OCI-LY7 (cell line): Measurements from ENCODE around the gene SGPL1. TPM values are rescaled to one million over a fixed set of nuclear protein-coding genes. Genes with fewer than 3 reads are reported as not detected.

Experiments
- BruUV-seq: library from RNA; stranded (reverse); fragments of 400-500 nt; replicated peaks from 2 replicates; lab custom pipeline; 2021; lab: Mats Ljungman, UMichigan
- CTCF ChIA-PET: fragments of 300-600 bp; sonication (Branson Sonifier 250); formaldehyde crosslinking; loops from one replicate; lab custom pipeline; 2022; ENCODE audit warnings: antibody characterized with exemption; ENCODE audit not compliant: unreplicated experiment; lab: Charles Lee
- POLR2A ChIA-PET: fragments of 300-600 bp; sonication (Branson Sonifier 250); formaldehyde crosslinking; loops from one replicate; lab custom pipeline; 2022; ENCODE audit warnings: antibody characterized with exemption; lab: Charles Lee
- DNase-seq: peaks from one replicate; pipeline ENCODE4 v3.0.0-alpha.2; 2015; ENCODE audit warnings: low spot score
- H2AFZ ChIP-seq: fragments of 200-600 bp; sonication (generic), shearing (Covaris generic); 2 replicates; pipeline ENCODE4 v1.6.1; 2014; ENCODE audit warnings: mild to moderate bottlenecking, antibody characterized with exemption, low read length, moderate library complexity
- H3K27ac ChIP-seq: fragments of 200-600 bp; sonication (generic); 2 replicates; pipeline ENCODE4 v1.5.1; 2014; ENCODE audit warnings: mixed run types, low read depth, mild to moderate bottlenecking, moderate library complexity, low read length, inconsistent platforms; ENCODE audit not compliant: poor library complexity, severe bottlenecking
- H3K36me3 ChIP-seq: fragments of 200-600 bp; sonication (generic); 2 replicates; pipeline ENCODE4 v1.6.1; 2014; ENCODE audit warnings: mild to moderate bottlenecking, antibody characterized with exemption, low read length, moderate library complexity, mixed read lengths; ENCODE audit not compliant: insufficient read depth
- H3K4me1 ChIP-seq: fragments of 200-600 bp; sonication (generic); 2 replicates; pipeline ENCODE4 v1.5.1; 2014; ENCODE audit warnings: mild to moderate bottlenecking, low read length; ENCODE audit not compliant: insufficient read depth, poor library complexity, severe bottlenecking
- H3K4me2 ChIP-seq: fragments of 200-600 bp; sonication (generic); 2 replicates; pipeline ENCODE4 v1.6.1; 2014; ENCODE audit warnings: mild to moderate bottlenecking, low read length
- H3K4me3 ChIP-seq: fragments of 200-600 bp; sonication (generic); 2 replicates; pipeline ENCODE4 v1.5.1; 2014; ENCODE audit warnings: mild to moderate bottlenecking, low read depth, low read length; ENCODE audit not compliant: poor library complexity, severe bottlenecking
- H3K79me2 ChIP-seq: fragments of 200-600 bp; sonication (generic); 2 replicates; pipeline ENCODE4 v1.6.1; 2016; ENCODE audit warnings: low read depth, mild to moderate bottlenecking, low read length, moderate library complexity, mixed read lengths; ENCODE audit not compliant: insufficient read depth
- H3K9me2 ChIP-seq: fragments of 200-600 bp; sonication (generic); 2 replicates; pipeline ENCODE4 v1.6.1; 2016; ENCODE audit warnings: mild to moderate bottlenecking, low read length, mixed read lengths; ENCODE audit not compliant: insufficient read depth
- H3K9me3 ChIP-seq: fragments of 200-600 bp; sonication (generic); 2 replicates; pipeline ENCODE4 v1.6.1; 2014; ENCODE audit warnings: mild to moderate bottlenecking, mixed run types, low read length, mixed read lengths
- H4K20me1 ChIP-seq: fragments of 200-600 bp; sonication (generic); 2 replicates; pipeline ENCODE4 v1.6.1; 2014; ENCODE audit warnings: mild to moderate bottlenecking, antibody characterized with exemption, low read length, moderate library complexity, mixed read lengths; ENCODE audit not compliant: insufficient read depth
- EZH2phosphoT487 ChIP-seq: fragments of 200-600 bp; sonication (generic); IDR thresholded peaks from 2 replicates; pipeline ENCODE4 v1.6.1; 2018; ENCODE audit warnings: low read depth, borderline replicate concordance, mild to moderate bottlenecking, mixed run types, antibody characterized with exemption, low read length, moderate library complexity, mixed read lengths
- intact Hi-C: fragments of 100-400 bp; cut with micrococcal nuclease; formaldehyde crosslinking; loops from one replicate; pipeline ENCODE4 v1.10.0; 2022; ENCODE audit not compliant: unreplicated experiment
- total RNA-seq, 2 experiments: library from RNA; depleted of rRNA in 1 of 2; stranded (reverse); fragments of >200 nt in 1 of 2; shearing (Covaris generic) in 1 of 2; gene quantifications; 2 replicates each; pipeline ENCODE4 v1.2.3, GENCODE V29; 2014 to 2022
- TF ChIP-seq, protein P1 (sequence below): fragments of 200-600 bp; sonication (generic); conservative IDR thresholded peaks from 2 replicates; pipeline ENCODE4 v1.5.1; 2014; ENCODE audit warnings: mild to moderate bottlenecking, antibody characterized with exemption, low read length, moderate library complexity, mixed read lengths

SGPL1 gene
- total RNA-seq, 2 experiments from 2014 or later = 11.7 to 25.1 TPM

GRCh38 chr10:70776455-70777005, 39.2 kb upstream of the SGPL1 start:
- Histone ChIP-seq H3K9me2 (no peaks in the 10 kb centered on the region), H3K9me3 (no peaks in the 10 kb centered on the region), H4K20me1 (no peaks in the 10 kb centered on the region), H3K4me1 (no peaks in the 10 kb centered on the region), H3K79me2 (no peaks in the 10 kb centered on the region), H2AFZ (no peak overlapping the region), H3K36me3 (no peaks in the 10 kb centered on the region), H3K4me2 (no peak overlapping the region), H3K4me3 (no peak overlapping the region), H3K27ac (no peak overlapping the region)
- CTCF ChIA-PET = no interaction called here
- TF ChIP-seq, protein P1, sequence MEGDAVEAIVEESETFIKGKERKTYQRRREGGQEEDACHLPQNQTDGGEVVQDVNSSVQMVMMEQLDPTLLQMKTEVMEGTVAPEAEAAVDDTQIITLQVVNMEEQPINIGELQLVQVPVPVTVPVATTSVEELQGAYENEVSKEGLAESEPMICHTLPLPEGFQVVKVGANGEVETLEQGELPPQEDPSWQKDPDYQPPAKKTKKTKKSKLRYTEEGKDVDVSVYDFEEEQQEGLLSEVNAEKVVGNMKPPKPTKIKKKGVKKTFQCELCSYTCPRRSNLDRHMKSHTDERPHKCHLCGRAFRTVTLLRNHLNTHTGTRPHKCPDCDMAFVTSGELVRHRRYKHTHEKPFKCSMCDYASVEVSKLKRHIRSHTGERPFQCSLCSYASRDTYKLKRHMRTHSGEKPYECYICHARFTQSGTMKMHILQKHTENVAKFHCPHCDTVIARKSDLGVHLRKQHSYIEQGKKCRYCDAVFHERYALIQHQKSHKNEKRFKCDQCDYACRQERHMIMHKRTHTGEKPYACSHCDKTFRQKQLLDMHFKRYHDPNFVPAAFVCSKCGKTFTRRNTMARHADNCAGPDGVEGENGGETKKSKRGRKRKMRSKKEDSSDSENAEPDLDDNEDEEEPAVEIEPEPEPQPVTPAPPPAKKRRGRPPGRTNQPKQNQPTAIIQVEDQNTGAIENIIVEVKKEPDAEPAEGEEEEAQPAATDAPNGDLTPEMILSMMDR = no peak
- TF ChIP-seq EZH2phosphoT487 = no peak
- no TSS peak for BruUV-seq
- DNase-seq = no peak
- intact Hi-C loops = no loop called here
- POLR2A ChIA-PET = no interaction called here

DNA sequence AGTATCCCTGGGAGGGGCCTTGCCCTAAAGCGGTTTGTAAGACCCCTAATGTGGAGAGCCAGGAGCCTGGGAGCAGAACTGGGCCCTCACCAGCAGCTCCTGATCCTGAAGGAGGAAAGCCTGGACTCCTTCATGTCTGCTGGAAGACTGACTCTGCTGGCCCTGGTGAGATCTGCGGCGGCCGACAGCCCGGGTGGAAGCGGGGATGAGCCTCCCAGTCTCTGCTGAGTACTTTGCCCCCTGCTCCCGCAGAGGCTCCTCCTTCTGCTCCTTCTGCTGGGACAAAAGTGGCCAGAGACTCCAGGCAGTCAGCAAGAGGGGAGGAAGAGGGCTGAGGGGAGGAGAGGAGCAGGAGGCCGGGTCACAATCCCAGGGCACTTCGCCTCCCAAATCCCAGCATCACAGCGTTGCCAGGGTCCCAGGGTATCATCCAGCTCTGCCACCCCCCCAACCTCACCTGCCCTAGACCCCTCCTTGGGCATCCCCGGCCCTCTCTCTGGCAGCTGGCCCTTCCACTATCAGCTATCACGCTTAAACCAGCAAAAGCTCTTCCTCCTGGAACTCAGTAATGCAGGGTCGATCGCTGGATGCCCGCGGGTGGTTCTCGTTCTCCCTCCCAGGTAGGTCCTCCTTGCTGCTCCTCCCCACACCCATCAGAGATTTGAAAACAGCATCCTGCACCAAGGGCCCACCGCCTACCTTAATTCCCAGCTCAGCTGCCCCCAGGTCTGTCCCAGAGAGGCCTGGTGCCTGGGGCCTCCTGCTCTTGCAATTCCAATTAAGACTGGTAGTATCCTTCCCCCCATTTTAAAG, 38.5 kb upstream of the SGPL1 start:
- Histone ChIP-seq H3K36me3 (no peaks in the 10 kb centered on the region), H4K20me1 (no peaks in the 10 kb centered on the region), H3K4me3 (no peak overlapping the region), H3K9me3 (no peaks in the 10 kb centered on the region), H3K4me2 (no peak overlapping the region), H3K79me2 (no peaks in the 10 kb centered on the region), H2AFZ (no peak overlapping the region), H3K27ac (no peak overlapping the region), H3K9me2 (no peaks in the 10 kb centered on the region), H3K4me1 (no peaks in the 10 kb centered on the region)
- intact Hi-C loops = no loop called here
- TF ChIP-seq, protein P1 = no peak
- TF ChIP-seq EZH2phosphoT487 = no peak
- no peak for DNase-seq
- CTCF ChIA-PET = no interaction called here
- POLR2A ChIA-PET = no interaction called here
- BruUV-seq = no TSS peak
